Heart left ventricle (tissue), 16 donors: ENCODE data around the gene TAB2. TPM values are rescaled to one million over a fixed set of nuclear protein-coding genes. Genes with fewer than 3 reads are reported as not detected.

ENCODE experiments used
- ATAC-seq, 4 donors: fragments of 200-7000 bp; cut with Tn5 transposase; one replicate each; pipeline ENCODE4 v1.9.1; 2020 to 2022; ENCODE audit warnings: moderate library complexity in 4 of 4, mild to moderate bottlenecking in 3 of 4, moderate number of reproducible peaks in 1 of 4
- DNase-seq, 5 donors: peaks; one replicate each; pipeline ENCODE4 v3.0.0-alpha.2; 2020
- H3K27ac ChIP-seq, 12 donors: fragments of 200-600 bp; sonication (generic) in 4 of 12; one replicate each; pipeline versions ENCODE4 v1.5.0 to v1.8.0; 2016 to 2022; ENCODE audit warnings: mild to moderate bottlenecking in 2 of 12
- H3K27me3 ChIP-seq, 9 donors: fragments of 200-600 bp; sonication (generic) in 2 of 9; one replicate each; pipeline versions ENCODE4 v1.5.1 to v1.8.0; 2016 to 2022; ENCODE audit warnings: mild to moderate bottlenecking in 3 of 9
- H3K36me3 ChIP-seq, 9 donors: fragments of 200-600 bp; sonication (generic) in 2 of 9; one replicate each; pipeline versions ENCODE4 v1.5.0 to v1.8.0; 2018 to 2022; ENCODE audit warnings: mild to moderate bottlenecking in 2 of 9
- H3K4me1 ChIP-seq, 12 donors: fragments of 200-600 bp; sonication (generic) in 4 of 12; one replicate each; pipeline versions ENCODE4 v1.5.0 to v1.8.0; 2016 to 2022; ENCODE audit warnings: mild to moderate bottlenecking in 3 of 12
- H3K4me3 ChIP-seq, 12 donors: fragments of 200-600 bp; sonication (generic) in 4 of 12; one replicate each; pipeline versions ENCODE4 v1.5.0 to v1.8.0; 2017 to 2022; ENCODE audit warnings: mild to moderate bottlenecking in 9 of 12, moderate library complexity in 4 of 12
- H3K9me3 ChIP-seq, 12 donors: fragments of 200-600 bp; sonication (generic) in 4 of 12; one replicate each; pipeline versions ENCODE4 v1.5.0 to v1.8.0; 2016 to 2022; ENCODE audit warnings: mild to moderate bottlenecking in 1 of 12
- POLR2A ChIP-seq, 2 donors: fragments of 450-650 bp; IDR thresholded peaks; one replicate each; pipeline ENCODE4 v1.6.1; 2017; ENCODE audit warnings: antibody characterized with exemption in 2 of 2, mild to moderate bottlenecking in 2 of 2, moderate library complexity in 2 of 2
- WGBS, 4 donors: extraction: QIAGEN DNeasy Blood & Tissue Kit in 2 of 4; methylation state at CpG; one replicate each; pipeline versions ENCODE4 v1.1.5 to v1.1.7; 2013 to 2018; 5-methylcytosine and 5-hydroxymethylcytosine counted together
- intact Hi-C, 10 donors: fragments of 100-400 bp; cut with DNase I; formaldehyde crosslinking; loops; one replicate each; pipeline versions ENCODE4 v1.11.1 to v1.14.2; 2022
- polyA plus RNA-seq, 2 donors: library from polyadenylated mRNA; stranded (reverse); fragments of 200-250 nt; gene quantifications; one replicate each; pipeline ENCODE4 v1.2.3, GENCODE V29; 2013
- total RNA-seq, 9 donors: library from RNA; depleted of rRNA in 2 of 9; stranded (reverse); fragments of >200 nt in 2 of 9; fragmentation: NEBNext Ultra II Directional in 3 of 9; extraction: Animal tissue kit (Norgen Biotek cat#: 25700) in 3 of 9; gene quantifications; one replicate each; pipeline versions ENCODE4 v1.1.0 to v1.2.4, GENCODE V29; 2016 to 2023
- TF ChIP-seq, protein P1 (sequence below), 12 donors: fragments of 200-600 bp; sonication (generic) in 4 of 12; IDR thresholded peaks; one replicate each; pipeline versions ENCODE4 v1.5.0 to v1.8.0; 2018 to 2022; ENCODE audit warnings: antibody characterized with exemption in 12 of 12, mild to moderate bottlenecking in 5 of 12
- donor health status: ischemic (EF 13 %, LVEDD 7.1; RV severe dilation, severe dysfunction).
- donor health status: healthy with polysubstance abuse.
- donor health status: DM: no; HTN: yes; CAD: no.
- donor health status: DM: no; HTN: no; CAD: no.
- donor health status: ischemic (EF 25% LVEDD 6.9; RV normal size, moderate dysfunction).
- donor health status: ischemic (EF 25% LVEDD 5.7; RV mildly dilated, moderate dysfunction).
- donor health status: healthy.
- donor health status: DM: yes; HTN: yes; CAD: no.
- donor health status: ischemic (EF 35%, LVEDD 5.7; RV mildly dilated, moderate dysfunction).
- donor health status: nonischemic (EF 11% LVEDD 7.7; RV severe dilation, severe dysfunction).
- donor health status: DM: yes; HTN: yes; CAD: no.
- donor health status: PGD.
- donor health status: ischemic (EF 29% LVEDD 5.4; RV normal size, mild dysfunction).
- donor health status: nonischemic (EF 23%, LVEDD 6.1; RV moderate dilation, normal function).

Gene TAB2
- total and polyA plus RNA-seq, 11 donors: 19.1 to 95.5 (median 53.7) TPM

DNA sequence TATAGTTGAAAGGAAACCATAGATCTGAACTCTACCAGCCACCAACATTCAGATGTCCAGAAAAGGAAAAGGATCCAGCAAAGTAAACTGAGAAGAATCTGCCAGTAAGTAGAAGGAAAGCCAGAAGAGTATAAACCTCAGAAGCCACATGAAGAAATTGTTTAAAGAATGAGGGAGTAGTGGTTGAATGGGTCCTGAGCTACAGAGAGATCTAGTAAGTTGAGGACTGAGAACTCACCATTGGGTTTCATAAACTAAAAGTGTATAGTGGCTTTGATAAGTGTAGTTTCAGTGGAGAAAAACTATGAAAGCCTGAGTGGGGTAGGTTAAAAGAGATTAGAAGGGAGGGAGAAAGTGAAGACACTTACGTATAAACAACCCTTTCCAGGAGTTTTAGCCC lies 50.6 kb downstream of the TAB2 start:
- ATAC-seq: no peak
- no peaks in the 10 kb centered on the region for H3K9me3 ChIP-seq
- no peak overlapping the region for H3K4me3 ChIP-seq
- peaks cover 0 to 49% (median 21%) of the 10 kb centered on the region in 12 donors for H3K4me1 ChIP-seq
- H3K27me3 ChIP-seq: no peaks in the 10 kb centered on the region
- H3K27ac ChIP-seq: no peak overlapping the region
- peaks cover 0 to 17% (median 0%) of the 10 kb centered on the region in 9 donors for H3K36me3 ChIP-seq
- intact Hi-C loops: no loop called here
- 85 to 89% (median 88%) methylated on average over 1 of the region's 1 CpG for WGBS, 4 donors
- no peak for TF ChIP-seq POLR2A (IDR thresholded peaks at IDR 0.05)
- TF ChIP-seq, protein P1, sequence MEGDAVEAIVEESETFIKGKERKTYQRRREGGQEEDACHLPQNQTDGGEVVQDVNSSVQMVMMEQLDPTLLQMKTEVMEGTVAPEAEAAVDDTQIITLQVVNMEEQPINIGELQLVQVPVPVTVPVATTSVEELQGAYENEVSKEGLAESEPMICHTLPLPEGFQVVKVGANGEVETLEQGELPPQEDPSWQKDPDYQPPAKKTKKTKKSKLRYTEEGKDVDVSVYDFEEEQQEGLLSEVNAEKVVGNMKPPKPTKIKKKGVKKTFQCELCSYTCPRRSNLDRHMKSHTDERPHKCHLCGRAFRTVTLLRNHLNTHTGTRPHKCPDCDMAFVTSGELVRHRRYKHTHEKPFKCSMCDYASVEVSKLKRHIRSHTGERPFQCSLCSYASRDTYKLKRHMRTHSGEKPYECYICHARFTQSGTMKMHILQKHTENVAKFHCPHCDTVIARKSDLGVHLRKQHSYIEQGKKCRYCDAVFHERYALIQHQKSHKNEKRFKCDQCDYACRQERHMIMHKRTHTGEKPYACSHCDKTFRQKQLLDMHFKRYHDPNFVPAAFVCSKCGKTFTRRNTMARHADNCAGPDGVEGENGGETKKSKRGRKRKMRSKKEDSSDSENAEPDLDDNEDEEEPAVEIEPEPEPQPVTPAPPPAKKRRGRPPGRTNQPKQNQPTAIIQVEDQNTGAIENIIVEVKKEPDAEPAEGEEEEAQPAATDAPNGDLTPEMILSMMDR (IDR thresholded peaks at IDR 0.05): no peak
- no peak for DNase-seq

DNA sequence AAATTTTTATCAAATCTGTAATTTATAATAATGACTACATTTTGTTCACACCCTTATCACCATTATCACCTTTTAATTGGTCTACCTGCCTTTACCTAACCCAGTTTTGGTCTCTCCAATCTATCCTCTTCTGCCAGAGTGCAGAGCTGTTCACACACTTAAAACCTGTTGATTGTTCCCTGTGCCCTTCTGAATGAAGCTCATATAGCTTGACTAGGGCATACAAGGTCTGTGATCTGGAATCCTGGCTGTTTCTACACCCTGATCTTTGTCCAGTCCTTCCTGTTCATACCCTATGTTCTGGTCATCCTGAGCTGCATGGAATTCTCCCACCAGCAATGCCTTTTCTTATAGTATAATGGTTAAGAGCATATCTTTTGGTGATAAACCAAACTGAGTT lies 53.6 kb downstream of the TAB2 start:
- H3K9me3 ChIP-seq: no peaks in the 10 kb centered on the region
- H3K27me3 ChIP-seq: no peaks in the 10 kb centered on the region
- no peak overlapping the region for H3K4me3 ChIP-seq
- intact Hi-C loops: no loop called here
- ATAC-seq: no peak
- no peak for DNase-seq
- H3K27ac ChIP-seq: no peak overlapping the region
- H3K4me1 ChIP-seq: peaks cover 0 to 31% (median 3%) of the 10 kb centered on the region in 12 donors
- H3K36me3 ChIP-seq: peaks cover 0 to 22% (median 0%) of the 10 kb centered on the region in 9 donors
- TF ChIP-seq, protein P1 (IDR thresholded peaks at IDR 0.05): no peak
- no peak for TF ChIP-seq POLR2A (IDR thresholded peaks at IDR 0.05)

DNA sequence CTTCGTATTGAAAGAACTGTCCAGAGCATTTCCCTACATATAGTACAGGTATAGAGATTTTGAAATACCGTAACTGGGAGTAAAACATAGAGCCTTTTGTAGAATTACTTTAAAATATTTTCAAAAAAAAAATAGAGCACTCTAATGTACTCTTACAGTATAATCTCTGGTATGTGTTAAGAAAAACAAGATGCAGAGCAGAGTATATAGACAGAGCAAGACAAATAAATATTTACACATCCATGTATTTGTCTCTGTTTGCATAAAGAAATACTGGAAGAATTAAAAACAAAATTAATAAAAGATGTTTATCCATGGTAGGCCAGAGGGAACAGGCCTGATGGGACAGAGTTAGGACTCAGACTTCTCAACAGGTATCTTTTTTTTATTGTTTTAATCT lies 54.5 kb downstream of the TAB2 start:
- TF ChIP-seq, protein P1 (IDR thresholded peaks at IDR 0.05): no peak
- TF ChIP-seq POLR2A (IDR thresholded peaks at IDR 0.05): no peak
- intact Hi-C loops: no loop called here
- Histone ChIP-seq H3K27me3 (no peaks in the 10 kb centered on the region), H3K4me3 (no peak overlapping the region), H3K9me3 (no peaks in the 10 kb centered on the region), H3K27ac (no peak overlapping the region), H3K36me3 (peaks cover 0 to 22% (median 0%) of the 10 kb centered on the region in 9 donors), H3K4me1 (peaks cover 0 to 24% (median 0%) of the 10 kb centered on the region in 12 donors)
- ATAC-seq (no peak), DNase-seq (no peak)
- WGBS, 4 donors: 50 to 97% (median 78%) methylated on average over 2 of the region's 2 CpGs

DNA sequence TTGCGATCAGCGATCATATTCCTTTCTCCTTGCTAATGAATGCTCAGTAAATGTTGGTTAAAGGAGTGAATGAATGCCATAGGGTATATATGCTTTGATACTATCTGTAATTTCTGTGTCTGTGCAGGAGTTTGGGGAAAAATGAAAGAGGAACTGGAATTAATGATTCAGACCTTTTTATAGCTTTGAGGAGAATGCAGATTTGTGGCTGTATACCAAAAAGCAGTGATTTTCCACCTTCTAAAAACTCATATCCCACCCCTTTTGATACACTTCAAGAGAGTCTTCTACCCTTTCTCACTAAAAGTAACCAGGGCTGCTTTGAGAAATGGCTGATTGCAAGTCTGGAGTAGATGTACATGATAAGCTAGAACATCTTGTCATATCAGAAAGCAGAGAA lies 56.0 kb downstream of the TAB2 start:
- H3K4me3 ChIP-seq: no peak overlapping the region
- H3K27me3 ChIP-seq: no peaks in the 10 kb centered on the region
- no peaks in the 10 kb centered on the region for H3K9me3 ChIP-seq
- H3K36me3 ChIP-seq: peaks cover 0 to 29% (median 9%) of the 10 kb centered on the region in 9 donors
- 96 to 98% (median 97%) methylated on average over 2 of the region's 2 CpGs for WGBS, 4 donors
- intact Hi-C loops: no loop called here
- H3K4me1 ChIP-seq: peaks cover 0 to 24% (median 0%) of the 10 kb centered on the region in 12 donors
- DNase-seq (no peak), ATAC-seq (no peak)
- no peak overlapping the region for H3K27ac ChIP-seq
- TF ChIP-seq POLR2A (IDR thresholded peaks at IDR 0.05): no peak

DNA sequence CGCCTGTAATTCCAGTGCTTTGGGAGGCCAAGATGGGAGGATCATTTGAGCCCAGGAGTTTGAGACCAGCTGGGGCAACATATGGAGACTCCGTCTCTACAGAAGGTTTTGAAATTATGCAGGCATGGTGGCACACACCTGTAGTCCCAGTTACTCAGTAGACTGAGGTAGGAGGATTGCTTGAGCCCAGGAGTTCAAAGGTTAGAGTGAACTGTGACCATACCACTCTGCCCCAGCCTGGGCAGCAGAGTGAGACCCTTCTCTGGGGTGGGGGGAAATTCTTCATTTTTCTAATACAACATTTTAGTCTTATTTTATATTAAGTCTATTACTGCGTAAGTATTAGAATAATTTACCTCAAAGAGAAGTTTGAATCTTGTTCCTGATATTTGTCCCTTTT lies 62.5 kb downstream of the TAB2 start:
- Histone ChIP-seq H3K27me3 (no peaks in the 10 kb centered on the region), H3K4me3 (no peak overlapping the region), H3K4me1 (peaks cover 0 to 8% (median 0%) of the 10 kb centered on the region in 12 donors), H3K9me3 (no peaks in the 10 kb centered on the region), H3K36me3 (peaks cover 0 to 68% (median 55%) of the 10 kb centered on the region in 9 donors), H3K27ac (no peak overlapping the region)
- DNase-seq (no peak), ATAC-seq (no peak)
- intact Hi-C loops: no loop called here
- TF ChIP-seq, protein P1 (IDR thresholded peaks at IDR 0.05): no peak
- no peak for TF ChIP-seq POLR2A (IDR thresholded peaks at IDR 0.05)
- 95 to 100% (median 98%) methylated on average over 3 of the region's 3 CpGs for WGBS, 4 donors
